ENCODE measurements around the gene CTDSP1.

The CTDSP1 gene

GRCh38 chr2:218427741-218428140 is 28.1 kb downstream of the CTDSP1 start:
- no peak for DNase-seq

GRCh38 chr2:218428846-218429558 is 29.3 kb downstream of the CTDSP1 start:
- DNase-seq: no peak

GRCh38 chr2:218429911-218430692 is 30.4 kb downstream of the CTDSP1 start:
- DNase-seq: no peak

- DNase-seq: no peak
Measured at GRCh38 chr2:218430721-218431120, 31.1 kb downstream of the CTDSP1 start.

GRCh38 chr2:218431878-218432277 is 32.2 kb downstream of the CTDSP1 start:
- DNase-seq: no peak

- DNase-seq: no peak
Measured at GRCh38 chr2:218432676-218433365, 33.2 kb downstream of the CTDSP1 start.

GRCh38 chr2:218434456-218434855 is 34.8 kb downstream of the CTDSP1 start:
- no peak for DNase-seq

- no peak for DNase-seq
Measured at GRCh38 chr2:218435003-218435982, 35.6 kb downstream of the CTDSP1 start.

- no peak for DNase-seq
Measured at GRCh38 chr2:218436992-218437391, 37.3 kb downstream of the CTDSP1 start.

GRCh38 chr2:218437969-218438368 is 38.3 kb downstream of the CTDSP1 start:
- no peak for DNase-seq

- no peak for DNase-seq
Measured at GRCh38 chr2:218438596-218438995, 38.9 kb downstream of the CTDSP1 start.

GRCh38 chr2:218444692-218445357 is 45.2 kb downstream of the CTDSP1 start:
- DNase-seq: no peak

- no peak for DNase-seq
Measured at GRCh38 chr2:218445602-218446001, 45.9 kb downstream of the CTDSP1 start.

GRCh38 chr2:218446547-218446946 is 46.9 kb downstream of the CTDSP1 start:
- DNase-seq: no peak

- no peak for DNase-seq
Measured at GRCh38 chr2:218447072-218447471, 47.4 kb downstream of the CTDSP1 start.

GRCh38 chr2:218448934-218449333 is 49.3 kb downstream of the CTDSP1 start:
- no peak for DNase-seq

GRCh38 chr2:218452079-218452478 is 52.4 kb downstream of the CTDSP1 start:
- no peak for DNase-seq
